NCI-H2171 (cell line): Measurements from ENCODE around the gene METTL6.
A peak's percentile ranks its signal among the peaks of the same experiment; 100 is the strongest.
"Not testable (repeated sequence)": the region's sequence is repeated elsewhere in the genome, so short reads cannot be mapped to it uniquely, and the experiment has no call there.

Experiments
- DNase-seq: peaks from one replicate; lab custom pipeline; 2025; lab: John Stamatoyannopoulos, UW

The METTL6 gene

GRCh38 chr3:15427182-15427880, at the start of gene METTL6, which contains the start of gene EAF1:
TSS of gene METTL6 (minus strand) at chr3:15427544. CDS start at chr3:15426511, 1,033 bp downstream.
TSS of gene EAF1 (plus strand) at chr3:15427598. CDS start at chr3:15427780, 182 bp downstream.
- peak; percentile 40 for DNase-seq

GRCh38 chr3:15476378-15476777, 49.0 kb upstream of the METTL6 start:
- DNase-seq = no peak

- no peak for DNase-seq
Measured at GRCh38 chr3:15475161-15475560, 47.8 kb upstream of the METTL6 start.

GRCh38 chr3:15471861-15472260, 44.5 kb upstream of the METTL6 start:
- no peak for DNase-seq

GRCh38 chr3:15470849-15471248, 43.5 kb upstream of the METTL6 start:
- DNase-seq = no peak

- DNase-seq = no peak
Measured at GRCh38 chr3:15470261-15470660, 42.9 kb upstream of the METTL6 start.

GRCh38 chr3:15467227-15468181, 40.2 kb upstream of the METTL6 start:
- DNase-seq = no peak

GRCh38 chr3:15465876-15466585, 38.7 kb upstream of the METTL6 start:
- DNase-seq = no peak

GRCh38 chr3:15462451-15462850, 35.1 kb upstream of the METTL6 start:
- no peak for DNase-seq

- no peak for DNase-seq
Measured at GRCh38 chr3:15460891-15461531, 33.7 kb upstream of the METTL6 start.

- no peak for DNase-seq
Measured at GRCh38 chr3:15458212-15458780, 31.0 kb upstream of the METTL6 start.

GRCh38 chr3:15456915-15457314, 29.6 kb upstream of the METTL6 start:
- DNase-seq = not testable (repeated sequence)

GRCh38 chr3:15456321-15456720, 29.0 kb upstream of the METTL6 start:
- no peak for DNase-seq

- DNase-seq = no peak
Measured at GRCh38 chr3:15455756-15456155, 28.4 kb upstream of the METTL6 start.

- DNase-seq = no peak
Measured at GRCh38 chr3:15454965-15455364, 27.6 kb upstream of the METTL6 start.

GRCh38 chr3:15453991-15454625, 26.8 kb upstream of the METTL6 start:
- no peak for DNase-seq

GRCh38 chr3:15453501-15453900, 26.2 kb upstream of the METTL6 start:
- DNase-seq = no peak

- no peak for DNase-seq
Measured at GRCh38 chr3:15452961-15453360, 25.6 kb upstream of the METTL6 start.

GRCh38 chr3:15452156-15452555, 24.8 kb upstream of the METTL6 start:
- DNase-seq = no peak

- no peak for DNase-seq
Measured at GRCh38 chr3:15451216-15452113, 24.1 kb upstream of the METTL6 start.
